Suprapubic skin (tissue), 4 donors: ENCODE measurements around the gene BASP1. TPM values are rescaled to one million over a fixed set of nuclear protein-coding genes. Genes with fewer than 3 reads are reported as not detected.

Experiments
- DNase-seq, 2 donors: peaks; one replicate each; pipeline ENCODE4 v3.0.0-alpha.2; 2019; ENCODE audit warnings: low spot score in 2 of 2
- H3K27ac ChIP-seq: fragments of 200-600 bp; sonication (generic); one replicate; pipeline ENCODE4 v1.5.1; 2019
- H3K27me3 ChIP-seq: fragments of 200-600 bp; sonication (generic); one replicate; pipeline ENCODE4 v1.5.1; 2019
- H3K36me3 ChIP-seq: fragments of 200-600 bp; sonication (generic); one replicate; pipeline ENCODE4 v1.5.1; 2019
- H3K4me1 ChIP-seq: fragments of 200-600 bp; sonication (generic); one replicate; pipeline ENCODE4 v1.5.1; 2019
- H3K4me3 ChIP-seq: fragments of 200-600 bp; sonication (generic); one replicate; pipeline ENCODE4 v1.5.1; 2019; ENCODE audit warnings: mild to moderate bottlenecking
- H3K9me3 ChIP-seq: fragments of 200-600 bp; sonication (generic); one replicate; pipeline ENCODE4 v1.5.1; 2019
- EP300 ChIP-seq: sonication (generic); formaldehyde crosslinking; IDR thresholded peaks from one replicate; pipeline ENCODE4 v1.6.1; 2017; ENCODE audit warnings: antibody characterized with exemption
- POLR2A ChIP-seq, 2 donors: fragments of 450-650 bp; IDR thresholded peaks; one replicate each; pipeline ENCODE4 v1.6.1; 2017; ENCODE audit warnings: antibody characterized with exemption in 2 of 2, mild to moderate bottlenecking in 2 of 2, moderate library complexity in 2 of 2
- POLR2AphosphoS5 ChIP-seq, 3 donors: sonication (generic); formaldehyde crosslinking; IDR thresholded peaks; one replicate each; pipeline ENCODE4 v1.6.1; 2017; ENCODE audit warnings: antibody characterized with exemption in 3 of 3
- WGBS: methylation state at CpG from one replicate; pipeline ENCODE4 v1.1.5; 2018; 5-methylcytosine and 5-hydroxymethylcytosine counted together
- total RNA-seq, 4 donors: library from RNA; depleted of rRNA; stranded (reverse); fragments of >200 nt; gene quantifications; one replicate each; pipeline ENCODE4 v1.1.0, GENCODE V29; 2016
- TF ChIP-seq, protein P1 (sequence below), 2 donors: fragments of 200-600 bp in 1 of 2; fragments of 450-650 bp in 1 of 2; sonication (generic) in 1 of 2; IDR thresholded peaks; one replicate each; pipeline ENCODE4 v1.5.1; 2016 to 2019; ENCODE audit warnings: antibody characterized with exemption in 2 of 2, mild to moderate bottlenecking in 1 of 2, moderate library complexity in 1 of 2

BASP1 gene
- total RNA-seq, 4 donors from 2014 or later: 20.7 to 31.9 (median 26.2) TPM

DNA sequence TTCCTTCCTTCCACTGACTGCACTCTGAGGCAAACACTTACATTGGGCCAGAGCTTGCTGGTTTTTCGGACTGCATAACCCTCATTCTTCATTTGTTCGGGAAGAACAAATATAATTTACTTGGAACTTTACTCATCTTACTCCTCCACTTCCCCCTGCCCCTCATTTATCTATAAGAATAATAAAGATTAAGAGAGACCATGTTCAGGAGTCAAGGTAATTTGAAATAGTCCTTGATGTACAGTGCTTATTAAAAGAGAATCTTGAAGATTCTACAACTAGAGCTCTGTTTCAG lies 65.6 kb downstream of the BASP1 start:
- 90% methylated on average over 2 of the region's 2 CpGs for WGBS
- Histone ChIP-seq H3K4me1 (no peaks in the 10 kb centered on the region), H3K27me3 (no peaks in the 10 kb centered on the region), H3K9me3 (no peaks in the 10 kb centered on the region), H3K4me3 (no peak overlapping the region), H3K27ac (no peak overlapping the region), H3K36me3 (no peaks in the 10 kb centered on the region)
- TF ChIP-seq POLR2A (IDR thresholded peaks at IDR 0.05) (no peak), EP300 (no peak), POLR2AphosphoS5 (IDR thresholded peaks at IDR 0.05) (no peak)
- TF ChIP-seq, protein P1, sequence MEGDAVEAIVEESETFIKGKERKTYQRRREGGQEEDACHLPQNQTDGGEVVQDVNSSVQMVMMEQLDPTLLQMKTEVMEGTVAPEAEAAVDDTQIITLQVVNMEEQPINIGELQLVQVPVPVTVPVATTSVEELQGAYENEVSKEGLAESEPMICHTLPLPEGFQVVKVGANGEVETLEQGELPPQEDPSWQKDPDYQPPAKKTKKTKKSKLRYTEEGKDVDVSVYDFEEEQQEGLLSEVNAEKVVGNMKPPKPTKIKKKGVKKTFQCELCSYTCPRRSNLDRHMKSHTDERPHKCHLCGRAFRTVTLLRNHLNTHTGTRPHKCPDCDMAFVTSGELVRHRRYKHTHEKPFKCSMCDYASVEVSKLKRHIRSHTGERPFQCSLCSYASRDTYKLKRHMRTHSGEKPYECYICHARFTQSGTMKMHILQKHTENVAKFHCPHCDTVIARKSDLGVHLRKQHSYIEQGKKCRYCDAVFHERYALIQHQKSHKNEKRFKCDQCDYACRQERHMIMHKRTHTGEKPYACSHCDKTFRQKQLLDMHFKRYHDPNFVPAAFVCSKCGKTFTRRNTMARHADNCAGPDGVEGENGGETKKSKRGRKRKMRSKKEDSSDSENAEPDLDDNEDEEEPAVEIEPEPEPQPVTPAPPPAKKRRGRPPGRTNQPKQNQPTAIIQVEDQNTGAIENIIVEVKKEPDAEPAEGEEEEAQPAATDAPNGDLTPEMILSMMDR (IDR thresholded peaks at IDR 0.05): no peak
- no peak for DNase-seq

DNA sequence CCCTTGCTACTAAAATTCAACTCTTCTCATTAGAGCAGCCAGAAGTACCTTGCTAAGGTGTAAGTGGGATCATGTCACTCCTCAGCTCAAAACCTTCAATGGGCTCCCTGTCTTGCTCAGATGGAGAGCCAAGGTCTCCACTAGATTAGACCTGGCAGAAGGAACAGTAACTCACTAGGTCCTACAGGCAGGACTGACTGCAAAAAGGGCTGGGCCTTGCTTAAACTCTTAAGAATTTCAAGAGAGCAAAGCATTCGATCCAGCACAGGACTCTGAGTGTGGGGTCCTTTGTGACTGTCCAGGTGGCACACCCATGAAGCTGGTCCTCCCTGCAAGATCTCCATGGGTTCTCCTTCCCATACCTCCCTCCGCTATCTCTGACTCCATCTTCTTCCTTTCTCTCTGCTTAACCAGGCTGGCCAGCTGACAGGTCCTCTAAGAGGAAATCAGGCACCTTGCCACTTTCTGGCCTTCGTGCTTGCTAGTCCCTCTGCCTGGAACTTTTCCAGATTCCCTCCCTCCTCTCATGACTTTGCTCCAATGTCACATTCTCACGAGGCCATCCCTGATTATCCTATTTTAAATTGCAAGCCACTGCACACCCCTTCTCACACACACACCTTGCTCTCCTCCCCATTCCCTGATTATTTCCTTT lies 70.2 kb downstream of the BASP1 start:
- no peak overlapping the region for H3K27ac ChIP-seq
- TF ChIP-seq, protein P1 (IDR thresholded peaks at IDR 0.05): no peak
- TF ChIP-seq POLR2A (IDR thresholded peaks at IDR 0.05) (no peak), EP300 (no peak), POLR2AphosphoS5 (IDR thresholded peaks at IDR 0.05) (no peak)
- no peak for DNase-seq

GRCh38 chr5:17288570-17288969 lies 71.1 kb downstream of the BASP1 start:
- H3K27ac ChIP-seq: no peak overlapping the region
- no peaks in the 10 kb centered on the region for H3K36me3 ChIP-seq
- H3K27me3 ChIP-seq: no peaks in the 10 kb centered on the region
- WGBS: 93% methylated on average over 3 of the region's 3 CpGs
- H3K4me3 ChIP-seq: no peak overlapping the region
- TF ChIP-seq POLR2A (IDR thresholded peaks at IDR 0.05) (no peak), EP300 (no peak), POLR2AphosphoS5 (IDR thresholded peaks at IDR 0.05) (no peak)
- TF ChIP-seq, protein P1 (IDR thresholded peaks at IDR 0.05): no peak
- DNase-seq: no peak
- H3K9me3 ChIP-seq: no peaks in the 10 kb centered on the region
- no peaks in the 10 kb centered on the region for H3K4me1 ChIP-seq

More for the DNA sequence above, 70.2 kb downstream of the BASP1 start:
- no peaks in the 10 kb centered on the region for H3K36me3 ChIP-seq
- H3K4me1 ChIP-seq: no peaks in the 10 kb centered on the region
- H3K9me3 ChIP-seq: no peaks in the 10 kb centered on the region
- H3K4me3 ChIP-seq: no peak overlapping the region
- WGBS: 76% methylated on average over 4 of the region's 4 CpGs
- H3K27me3 ChIP-seq: no peaks in the 10 kb centered on the region

GRCh38 chr5:17289681-17290539 lies 72.5 kb downstream of the BASP1 start:
- 80% methylated on average over 16 of the region's 16 CpGs for WGBS
- H3K27me3 ChIP-seq: no peaks in the 10 kb centered on the region

More at GRCh38 chr5:17289681-17290539, 72.5 kb downstream of the BASP1 start:
- Histone ChIP-seq H3K9me3 (no peaks in the 10 kb centered on the region), H3K27ac (no peak overlapping the region), H3K36me3 (no peaks in the 10 kb centered on the region), H3K4me3 (no peak overlapping the region), H3K4me1 (no peaks in the 10 kb centered on the region)
- no peak for DNase-seq
- TF ChIP-seq, protein P1 (IDR thresholded peaks at IDR 0.05): no peak
- TF ChIP-seq POLR2AphosphoS5 (IDR thresholded peaks at IDR 0.05): no peak
- no peak for TF ChIP-seq POLR2A (IDR thresholded peaks at IDR 0.05)
- no peak for TF ChIP-seq EP300
